Stomach (tissue), 4 donors: ENCODE measurements around the gene GDF9.

Experiments used
- CTCF ChIP-seq, 7 experiments: fragments of 450-650 bp in 4 of 7; fragments of 200-600 bp in 3 of 7; sonication (generic) in 3 of 7; IDR thresholded peaks; one replicate each; pipeline ENCODE4 v1.5.1; 2016 to 2019; ENCODE audit warnings: antibody characterized with exemption in 7 of 7, control low read depth in 2 of 7, mild to moderate bottlenecking in 1 of 7
- EP300 ChIP-seq: sonication (generic); formaldehyde crosslinking; IDR thresholded peaks from one replicate; pipeline ENCODE4 v1.6.1; 2017; ENCODE audit warnings: antibody characterized with exemption
- POLR2A ChIP-seq, 4 donors: fragments of 450-650 bp; IDR thresholded peaks; one replicate each; pipeline ENCODE4 v1.6.1; 2016; ENCODE audit warnings: antibody characterized with exemption in 4 of 4, control low read depth in 2 of 4, mild to moderate bottlenecking in 1 of 4, moderate library complexity in 1 of 4

- TF ChIP-seq CTCF (IDR thresholded peaks at IDR 0.05) (no peak), POLR2A (IDR thresholded peaks at IDR 0.05) (no peak), EP300 (no peak)
Measured at GRCh38 chr5:132838516-132839282, 27.6 kb downstream of the GDF9 start.
